ENCODE results near the gene PCDHGC4.

PCDHGC4 gene

DNA sequence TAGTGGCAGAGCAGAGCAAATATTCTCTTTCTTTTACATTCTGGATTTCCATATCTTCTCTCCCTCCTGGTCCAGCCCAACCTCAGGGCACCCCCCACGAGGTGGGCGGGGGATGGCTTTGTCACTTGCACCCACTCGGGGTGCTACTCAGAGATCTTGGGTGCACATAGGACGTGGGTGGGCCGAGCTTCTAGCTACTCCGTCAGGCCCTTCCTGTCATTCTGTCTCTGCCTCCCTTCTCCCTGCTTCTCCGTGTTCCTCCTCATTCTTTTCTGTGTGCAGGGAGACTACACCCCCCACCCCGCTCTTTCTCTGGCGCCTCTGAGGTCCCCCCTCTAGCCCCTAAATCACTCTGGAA lies 23.6 kb downstream of the PCDHGC4 start:
- peak overlapping the region; percentile 44 for H3K4me3 ChIP-seq (ENCODE audit: low read depth, low read length)
- TF ChIP-seq CTCF (IDR thresholded peaks at IDR 0.05; ENCODE audit: low read depth, low read length), result no peak

DNA sequence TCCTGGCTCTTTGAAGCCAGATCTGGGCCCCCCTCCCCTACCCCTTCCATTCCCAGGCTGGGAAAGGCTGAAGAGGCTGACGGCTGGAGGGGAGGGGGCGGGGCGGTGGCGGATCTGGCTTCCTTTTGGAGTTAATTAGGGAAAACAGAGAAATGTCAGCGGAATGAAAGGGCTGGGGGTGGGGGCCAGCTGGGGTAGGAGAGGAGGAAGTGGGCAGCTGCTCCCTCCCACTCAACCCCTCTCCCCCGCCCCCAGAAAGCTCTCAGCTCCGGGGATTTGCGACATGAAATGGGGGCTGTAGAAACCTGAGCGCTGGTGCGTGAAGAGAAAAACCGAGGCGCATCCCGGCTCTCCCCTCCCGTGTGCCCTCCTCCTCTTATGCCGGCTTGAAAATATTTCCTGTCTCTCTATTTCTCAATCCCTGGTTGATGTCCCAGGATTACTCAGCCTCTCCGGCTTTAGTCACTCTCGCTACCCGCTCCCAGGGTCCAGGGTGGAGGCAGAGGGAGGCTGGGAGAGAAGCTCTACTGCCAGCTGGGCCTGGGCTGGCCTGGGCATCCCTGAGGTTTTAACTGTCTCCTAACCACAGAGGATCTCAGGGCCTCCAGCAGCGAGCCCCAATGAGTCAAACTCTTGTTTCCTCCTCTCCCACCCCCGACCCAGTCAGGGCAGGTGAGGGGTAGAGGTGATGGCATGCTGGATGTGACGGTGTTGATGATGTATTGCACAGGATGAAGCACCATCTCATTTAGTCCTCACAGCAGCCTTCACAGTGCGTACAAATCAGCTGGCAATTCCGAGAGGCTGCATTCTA lies 24.2 kb downstream of the PCDHGC4 start:
- H3K4me3 ChIP-seq (ENCODE audit: low read depth, low read length), result peak overlapping the region; percentile 44
- no peak for TF ChIP-seq CTCF (IDR thresholded peaks at IDR 0.05; ENCODE audit: low read depth, low read length)

DNA sequence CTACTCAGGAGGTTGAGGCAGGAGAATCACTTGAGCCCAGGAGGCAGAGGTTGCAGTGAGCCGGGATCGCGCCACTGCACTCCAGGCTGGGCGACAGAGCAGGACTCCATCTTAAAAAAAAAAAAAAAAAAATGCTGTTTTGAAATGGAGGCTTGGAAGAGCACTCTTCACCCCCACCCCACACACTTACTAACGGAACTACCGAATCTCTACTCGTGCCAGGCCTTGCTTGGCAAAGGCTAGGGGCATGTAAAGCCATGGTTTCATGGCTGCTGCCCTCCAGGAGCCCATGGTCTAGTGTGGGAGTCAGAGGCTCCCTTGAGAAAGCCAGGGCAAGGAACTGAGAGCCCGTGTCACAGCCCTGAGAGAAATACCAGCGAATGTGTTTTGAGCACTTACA lies 25.3 kb downstream of the PCDHGC4 start:
- H3K4me3 ChIP-seq (ENCODE audit: low read depth, low read length), result no peak overlapping the region
- no peak for TF ChIP-seq CTCF (IDR thresholded peaks at IDR 0.05; ENCODE audit: low read depth, low read length)

DNA sequence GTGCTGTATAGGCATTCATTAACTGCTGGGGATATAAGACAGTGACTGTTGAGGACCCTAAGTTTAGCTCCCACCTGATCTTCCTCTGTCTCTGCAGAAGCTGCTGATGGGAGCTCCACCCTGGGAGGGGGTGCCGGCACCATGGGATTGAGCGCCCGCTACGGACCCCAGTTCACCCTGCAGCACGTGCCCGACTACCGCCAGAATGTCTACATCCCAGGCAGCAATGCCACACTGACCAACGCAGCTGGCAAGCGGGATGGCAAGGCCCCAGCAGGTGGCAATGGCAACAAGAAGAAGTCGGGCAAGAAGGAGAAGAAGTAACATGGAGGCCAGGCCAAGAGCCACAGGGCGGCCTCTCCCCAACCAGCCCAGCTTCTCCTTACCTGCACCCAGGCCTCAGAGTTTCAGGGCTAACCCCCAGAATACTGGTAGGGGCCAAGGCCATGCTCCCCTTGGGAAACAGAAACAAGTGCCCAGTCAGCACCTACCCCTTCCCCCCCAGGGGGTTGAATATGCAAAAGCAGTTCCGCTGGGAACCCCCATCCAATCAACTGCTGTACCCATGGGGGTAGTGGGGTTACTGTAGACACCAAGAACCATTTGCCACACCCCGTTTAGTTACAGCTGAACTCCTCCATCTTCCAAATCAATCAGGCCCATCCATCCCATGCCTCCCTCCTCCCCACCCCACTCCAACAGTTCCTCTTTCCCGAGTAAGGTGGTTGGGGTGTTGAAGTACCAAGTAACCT lies 26.2 kb downstream of the PCDHGC4 start:
- H3K4me3 ChIP-seq (ENCODE audit: low read depth, low read length), result no peak overlapping the region
- no peak for TF ChIP-seq CTCF (IDR thresholded peaks at IDR 0.05; ENCODE audit: low read depth, low read length)

DNA sequence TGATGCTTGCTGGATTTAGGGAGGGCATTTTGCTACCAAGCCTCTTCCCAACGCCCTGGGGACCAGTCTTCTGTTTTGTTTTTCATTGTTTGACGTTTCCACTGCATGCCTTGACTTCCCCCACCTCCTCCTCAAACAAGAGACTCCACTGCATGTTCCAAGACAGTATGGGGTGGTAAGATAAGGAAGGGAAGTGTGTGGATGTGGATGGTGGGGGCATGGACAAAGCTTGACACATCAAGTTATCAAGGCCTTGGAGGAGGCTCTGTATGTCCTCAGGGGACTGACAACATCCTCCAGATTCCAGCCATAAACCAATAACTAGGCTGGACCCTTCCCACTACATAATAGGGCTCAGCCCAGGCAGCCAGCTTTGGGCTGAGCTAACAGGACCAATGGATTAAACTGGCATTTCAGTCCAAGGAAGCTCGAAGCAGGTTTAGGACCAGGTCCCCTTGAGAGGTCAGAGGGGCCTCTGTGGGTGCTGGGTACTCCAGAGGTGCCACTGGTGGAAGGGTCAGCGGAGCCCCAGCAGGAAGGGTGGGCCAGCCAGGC lies 27.0 kb downstream of the PCDHGC4 start:
- H3K4me3 ChIP-seq (ENCODE audit: low read depth, low read length), result no peak overlapping the region

GRCh38 chr5:141512390-141512910 lies 27.6 kb downstream of the PCDHGC4 start:
- peak overlapping the region; percentile 49 for H3K4me3 ChIP-seq (ENCODE audit: low read depth, low read length)
- peak; percentile 87 for TF ChIP-seq CTCF (IDR thresholded peaks at IDR 0.05; ENCODE audit: low read depth, low read length)

More for the DNA sequence above, 27.0 kb downstream of the PCDHGC4 start:
- TF ChIP-seq CTCF (IDR thresholded peaks at IDR 0.05; ENCODE audit: low read depth, low read length), result no peak

Data from WI38 (cell line).